ENCODE data around the gene PRICKLE1. TPM values are rescaled to one million over a fixed set of nuclear protein-coding genes. Genes with fewer than 3 reads are reported as not detected.

The PRICKLE1 gene
- total and polyA plus RNA-seq, 2 experiments from 2014 or later = 7.7 to 51.7 TPM

- Histone ChIP-seq H3K9me2 (ENCODE audit: insufficient read depth) (no peaks in the 10 kb centered on the region), H3F3A (replicated peaks; ENCODE audit: low read depth) (no peaks in the 10 kb centered on the region), H3K27me3 (ENCODE audit: insufficient read depth) (no peaks in the 10 kb centered on the region), H3K79me2 (replicated peaks; ENCODE audit: insufficient read depth) (no peaks in the 10 kb centered on the region), H3K4me3 (no peak overlapping the region), H3K4me2 (no peak overlapping the region), H4K20me1 (replicated peaks; ENCODE audit: insufficient read depth) (no peaks in the 10 kb centered on the region), H3K27ac (ENCODE audit: low read depth) (no peak overlapping the region), H3K36me3 (ENCODE audit: insufficient read depth) (no peaks in the 10 kb centered on the region), H3K4me1 (ENCODE audit: insufficient read depth) (no peaks in the 10 kb centered on the region), H2AFZ (0 out of 2 replicates have a peak overlapping the region, but pooled peaks have one; percentile 47)
- Mint-ChIP-seq H3K27ac (no peak overlapping the region), H3K9me3 (no peaks in the 10 kb centered on the region), H3K27me3 (ENCODE audit: insufficient read depth, low read depth, poor library complexity) (peaks cover 3% of the 10 kb centered on the region), H3K36me3 (ENCODE audit: low read depth) (no peaks in the 10 kb centered on the region), H3K4me3 (no peak overlapping the region), H3K4me1 (peaks cover 2% of the 10 kb centered on the region; the same call in 2 of the 3 replicates)
- ATAC-seq = no peak
- no peak for TF ChIP-seq CREB1 (CRISPR knock-in tag; IDR thresholded peaks at IDR 0.05; ENCODE audit: low read depth)
- no peak for DNase-seq (ENCODE audit: low spot score)
Measured at GRCh38 chr12:42638697-42639096, 49.2 kb upstream of the PRICKLE1 start.

- H3K4me1 ChIP-seq (ENCODE audit: insufficient read depth) = no peaks in the 10 kb centered on the region
- Mint-ChIP-seq H3K36me3 (ENCODE audit: low read depth) (no peaks in the 10 kb centered on the region), H3K27me3 (ENCODE audit: insufficient read depth, low read depth, poor library complexity) (peaks cover 3% of the 10 kb centered on the region), H3K4me1 (peaks cover 2% of the 10 kb centered on the region; the same call in 2 of the 3 replicates), H3K9me3 (no peaks in the 10 kb centered on the region), H3K4me3 (no peak overlapping the region), H3K27ac (no peak overlapping the region)
- H3F3A ChIP-seq (replicated peaks; ENCODE audit: low read depth) = no peaks in the 10 kb centered on the region
- H3K4me3 ChIP-seq = no peak overlapping the region
- H4K20me1 ChIP-seq (replicated peaks; ENCODE audit: insufficient read depth) = no peaks in the 10 kb centered on the region
- H3K36me3 ChIP-seq (ENCODE audit: insufficient read depth) = no peaks in the 10 kb centered on the region
- H3K9me2 ChIP-seq (ENCODE audit: insufficient read depth) = no peaks in the 10 kb centered on the region
- no peak overlapping the region for H3K27ac ChIP-seq (ENCODE audit: low read depth)
- no peak for ATAC-seq
- no peaks in the 10 kb centered on the region for H3K27me3 ChIP-seq (ENCODE audit: insufficient read depth)
- H2AFZ ChIP-seq = peak overlapping the region; percentile 66; the same call in 1 of the 2 replicates
- no peak for DNase-seq (ENCODE audit: low spot score)
- no peaks in the 10 kb centered on the region for H3K79me2 ChIP-seq (replicated peaks; ENCODE audit: insufficient read depth)
- H3K4me2 ChIP-seq = no peak overlapping the region
- TF ChIP-seq CREB1 (CRISPR knock-in tag; IDR thresholded peaks at IDR 0.05; ENCODE audit: low read depth) (no peak), NANOG (IDR thresholded peaks at IDR 0.05; ENCODE audit: borderline replicate concordance) (no peak), CTCF (conservative IDR thresholded peaks at IDR 0.05; ENCODE audit: low read depth in 2 of 2) (no peak), STAT1 (IDR thresholded peaks at IDR 0.05; ENCODE audit: unreplicated experiment) (no peak), ZNF462 (CRISPR knock-in tag; IDR thresholded peaks at IDR 0.05) (no peak)
Measured at GRCh38 chr12:42638011-42638410, 48.5 kb upstream of the PRICKLE1 start.
